M059J (cell line): ENCODE data around the gene SPRR2F. TPM values are rescaled to one million over a fixed set of nuclear protein-coding genes. Genes with fewer than 3 reads are reported as not detected.

Experiments
- DNase-seq: peaks from one replicate; pipeline ENCODE4 v3.0.0-alpha.2; 2012; ENCODE audit warnings: low read depth
- total RNA-seq: library from RNA; depleted of rRNA; stranded (reverse); fragments of >200 nt; shearing (Covaris generic); gene quantifications from 2 replicates; pipeline ENCODE4 v1.2.3, GENCODE V29; 2014; rRNA removed

SPRR2F gene
- total RNA-seq, 1 experiment from 2014 or later = not detected

DNA sequence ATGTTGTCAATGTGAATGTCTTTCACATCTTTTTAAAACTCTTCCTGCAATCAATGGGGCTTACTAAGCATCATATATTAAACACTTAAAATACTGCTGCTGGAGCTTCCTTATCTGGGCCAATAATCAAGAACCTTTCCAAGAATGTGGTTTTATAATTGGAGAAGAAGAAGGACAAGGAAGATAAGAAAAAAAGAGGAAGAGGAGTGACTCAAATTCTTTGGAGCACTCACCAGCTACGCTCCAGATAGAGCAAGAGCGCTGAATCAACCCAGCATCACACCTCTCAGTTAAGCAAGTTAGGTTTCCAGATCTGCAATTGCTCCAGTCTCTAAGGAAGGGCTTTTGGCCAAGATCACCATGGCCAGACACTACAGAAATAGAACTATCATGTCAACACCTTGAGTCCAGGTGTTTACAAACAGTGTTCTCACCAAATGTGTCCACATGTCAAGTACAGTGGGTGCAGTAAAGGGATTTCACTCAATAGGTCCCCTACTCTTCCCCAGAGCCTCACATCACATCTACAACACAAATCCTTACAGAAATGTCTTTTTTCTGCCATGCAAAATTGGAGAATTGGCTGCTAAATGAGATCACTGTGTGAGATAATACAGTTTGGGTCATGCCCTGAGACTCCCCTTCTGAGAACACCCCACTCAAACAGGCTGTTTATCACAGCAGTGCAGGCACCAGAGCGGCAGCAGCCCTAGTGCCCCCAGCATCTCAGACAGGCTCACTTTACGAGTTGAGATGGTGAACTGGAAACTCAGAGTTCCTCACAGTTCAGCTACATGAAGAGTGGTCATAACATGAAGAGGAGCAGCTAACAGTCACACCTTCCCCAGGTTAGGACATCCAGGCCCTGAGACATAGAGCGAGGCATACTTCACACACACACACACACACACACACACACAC lies 40.2 kb downstream of the SPRR2F start:
- no peak for DNase-seq

GRCh38 chr1:153071511-153071910 lies 41.8 kb downstream of the SPRR2F start, which contains the start of gene SPRR2B:
TSS of gene SPRR2B (minus strand) at chr1:153071611. CDS start at chr1:153070839, 772 bp downstream.
- no peak for DNase-seq

GRCh38 chr1:153070243-153070642 lies 43.1 kb downstream of the SPRR2F start:
- DNase-seq = no peak

Other genes starting within 250 kb of the SPRR2F start
- gene SMCP, start 235.2 kb downstream of the SPRR2F start, total RNA-seq = not detected in 2 replicates
- not detected in 2 replicates for gene IVL, start 205.0 kb downstream of the SPRR2F start, total RNA-seq
- not detected in 2 replicates for gene SPRR5, start 166.3 kb downstream of the SPRR2F start, total RNA-seq
- not detected in 2 replicates for gene SPRR4, start 142.9 kb downstream of the SPRR2F start, total RNA-seq
- not detected in 2 replicates for gene SPRR1A, start 129.4 kb downstream of the SPRR2F start, total RNA-seq
- gene SPRR3, start 111.8 kb downstream of the SPRR2F start, total RNA-seq = not detected in 2 replicates
- not detected in 2 replicates for gene SPRR1B, start 82.3 kb downstream of the SPRR2F start, total RNA-seq
- gene SPRR2D, start 72.4 kb downstream of the SPRR2F start, total RNA-seq = not detected in 2 replicates
- not detected in 2 replicates for gene SPRR2A, start 56.0 kb downstream of the SPRR2F start, total RNA-seq
- gene SPRR2B, start 41.9 kb downstream of the SPRR2F start, total RNA-seq = not detected in 2 replicates
- not detected in 2 replicates for gene SPRR2E, start 19.0 kb downstream of the SPRR2F start, total RNA-seq
- gene SPRR2G, start 37.4 kb upstream of the SPRR2F start, total RNA-seq = not detected in 2 replicates
- not detected in 2 replicates for gene LELP1, start 89.9 kb upstream of the SPRR2F start, total RNA-seq
- not detected in 2 replicates for gene PRR9, start 104.1 kb upstream of the SPRR2F start, total RNA-seq
- not detected in 2 replicates for gene LORICRIN, start 146.2 kb upstream of the SPRR2F start, total RNA-seq
- gene PGLYRP3, start 199.4 kb upstream of the SPRR2F start, total RNA-seq = not detected in 2 replicates
- not detected in 2 replicates for gene PGLYRP4, start 235.3 kb upstream of the SPRR2F start, total RNA-seq
- gene S100A9, start 244.3 kb upstream of the SPRR2F start, total RNA-seq = 0.22 TPM in 1 of 2 replicates, not detected in the other